ENCODE measurements around the gene APOA4.

GRCh38 chr11:116778556-116778955 lies 44.5 kb downstream of the APOA4 start:
- TF ChIP-seq CTCF (IDR thresholded peaks at IDR 0.05): no peak
- TF ChIP-seq POLR2A (IDR thresholded peaks at IDR 0.05): no peak

All from lower leg skin (tissue), 3 donors.